Measurements from ENCODE around the gene FOXO6. TPM values are rescaled to one million over a fixed set of nuclear protein-coding genes. Genes with fewer than 3 reads are reported as not detected.

FOXO6 gene
- total RNA-seq, 4 donors from 2014 or later, result 0.14 to 4.1 TPM; not detected in 2

DNA sequence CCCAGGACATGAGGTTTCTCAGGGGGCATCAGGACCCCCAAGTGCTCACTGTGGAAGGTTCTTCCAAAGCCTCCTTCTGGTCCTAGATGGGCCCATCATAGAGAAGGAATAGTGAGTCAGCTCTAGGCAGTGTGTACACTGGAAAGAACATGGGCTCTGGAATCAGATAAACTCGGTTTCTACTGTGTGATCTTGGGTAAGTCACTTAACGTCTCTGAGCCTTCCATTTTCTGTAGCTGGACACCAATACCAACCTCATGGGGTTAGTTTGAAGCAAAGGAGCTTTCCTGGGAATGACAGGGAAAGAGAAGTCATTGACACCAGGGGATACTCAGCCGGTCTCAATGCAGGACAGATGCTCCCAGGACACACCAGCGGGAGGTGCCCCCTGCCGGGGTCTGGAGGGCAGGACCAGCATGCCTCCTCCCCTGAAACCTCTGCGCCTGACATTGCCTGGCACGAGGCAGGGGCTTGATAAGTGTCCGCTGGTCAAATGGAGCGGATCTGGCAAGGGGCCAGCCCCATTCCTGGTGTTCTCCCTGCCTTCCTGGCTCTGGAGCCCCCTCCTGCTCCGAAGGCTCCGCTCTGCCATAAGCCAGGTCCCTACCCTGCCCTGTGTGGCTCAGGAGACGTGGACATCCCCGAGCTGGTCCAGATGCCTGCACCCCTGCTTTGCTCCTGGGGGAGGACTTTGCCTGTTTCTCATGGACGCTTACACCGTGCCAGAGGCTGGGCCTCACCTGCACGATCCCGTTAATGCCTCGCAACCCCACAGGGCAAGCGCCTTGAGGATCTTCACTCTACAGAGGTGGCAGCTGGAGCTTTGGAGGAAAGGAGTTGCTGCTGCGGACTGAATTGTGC, 70.5 kb downstream of the FOXO6 start:
- TF ChIP-seq POLR2AphosphoS5 (IDR thresholded peaks at IDR 0.05) (no peak), POLR2A (IDR thresholded peaks at IDR 0.05) (no peak), EP300 (IDR thresholded peaks at IDR 0.05; ENCODE audit: low read depth) (no peak)
- TF ChIP-seq, protein P1, sequence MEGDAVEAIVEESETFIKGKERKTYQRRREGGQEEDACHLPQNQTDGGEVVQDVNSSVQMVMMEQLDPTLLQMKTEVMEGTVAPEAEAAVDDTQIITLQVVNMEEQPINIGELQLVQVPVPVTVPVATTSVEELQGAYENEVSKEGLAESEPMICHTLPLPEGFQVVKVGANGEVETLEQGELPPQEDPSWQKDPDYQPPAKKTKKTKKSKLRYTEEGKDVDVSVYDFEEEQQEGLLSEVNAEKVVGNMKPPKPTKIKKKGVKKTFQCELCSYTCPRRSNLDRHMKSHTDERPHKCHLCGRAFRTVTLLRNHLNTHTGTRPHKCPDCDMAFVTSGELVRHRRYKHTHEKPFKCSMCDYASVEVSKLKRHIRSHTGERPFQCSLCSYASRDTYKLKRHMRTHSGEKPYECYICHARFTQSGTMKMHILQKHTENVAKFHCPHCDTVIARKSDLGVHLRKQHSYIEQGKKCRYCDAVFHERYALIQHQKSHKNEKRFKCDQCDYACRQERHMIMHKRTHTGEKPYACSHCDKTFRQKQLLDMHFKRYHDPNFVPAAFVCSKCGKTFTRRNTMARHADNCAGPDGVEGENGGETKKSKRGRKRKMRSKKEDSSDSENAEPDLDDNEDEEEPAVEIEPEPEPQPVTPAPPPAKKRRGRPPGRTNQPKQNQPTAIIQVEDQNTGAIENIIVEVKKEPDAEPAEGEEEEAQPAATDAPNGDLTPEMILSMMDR (IDR thresholded peaks at IDR 0.05), result no peak
- DNase-seq, result no peak
- no peaks in the 10 kb centered on the region for H3K36me3 ChIP-seq
- H3K9me3 ChIP-seq, result no peaks in the 10 kb centered on the region
- in situ Hi-C loops (cut with MboI; ENCODE audit: low pct_ligation_motif_present in 1 of 4, low pct_unique_long_range_greater_than_20kb in 1 of 4, low sequenced_read_pairs in 3 of 4) (loop anchor here in 3 of 4 donors (5.0 to 10.0 kb wide), 3 partner anchors 157 to 167 kb away; no protein-coding TSS in a partner anchor), intact Hi-C loops (cut with DNase I; ENCODE audit: low total_unique reads) (no loop called here)
- H3K27ac ChIP-seq, result peak overlapping the region in 2 of 4 donors; percentile 35 to 48
- H3K4me3 ChIP-seq, result no peak overlapping the region
- WGBS, 2 donors (ENCODE audit: low coverage in 1 of 2), result 78% methylated on average over 20 of the region's 20 CpGs; no CpG with 5 or more reads in 1 of the 2 donors
- no peaks in the 10 kb centered on the region for H3K27me3 ChIP-seq
- peaks cover 13 to 24% (median 17%) of the 10 kb centered on the region in 4 donors for H3K4me1 ChIP-seq

Other genes with a start within 250 kb of the FOXO6 start
- 10 to 100 TPM; 24.5 to 66.8 (median 49.1) TPM for gene SCMH1, start 119.1 kb upstream of the FOXO6 start, total RNA-seq
- 10 to 100 TPM in 2 of 4 donors, 1 to 10 TPM in 2; 3.8 to 15.7 (median 10.3) TPM for gene EDN2, start 123.2 kb downstream of the FOXO6 start, total RNA-seq

All from transverse colon (tissue), 4 donors.